Measurements from ENCODE around the gene JAML.
"Not testable (repeated sequence)": the region's sequence is repeated elsewhere in the genome, so short reads cannot be mapped to it uniquely, and the experiment has no call there.

The JAML gene

DNA sequence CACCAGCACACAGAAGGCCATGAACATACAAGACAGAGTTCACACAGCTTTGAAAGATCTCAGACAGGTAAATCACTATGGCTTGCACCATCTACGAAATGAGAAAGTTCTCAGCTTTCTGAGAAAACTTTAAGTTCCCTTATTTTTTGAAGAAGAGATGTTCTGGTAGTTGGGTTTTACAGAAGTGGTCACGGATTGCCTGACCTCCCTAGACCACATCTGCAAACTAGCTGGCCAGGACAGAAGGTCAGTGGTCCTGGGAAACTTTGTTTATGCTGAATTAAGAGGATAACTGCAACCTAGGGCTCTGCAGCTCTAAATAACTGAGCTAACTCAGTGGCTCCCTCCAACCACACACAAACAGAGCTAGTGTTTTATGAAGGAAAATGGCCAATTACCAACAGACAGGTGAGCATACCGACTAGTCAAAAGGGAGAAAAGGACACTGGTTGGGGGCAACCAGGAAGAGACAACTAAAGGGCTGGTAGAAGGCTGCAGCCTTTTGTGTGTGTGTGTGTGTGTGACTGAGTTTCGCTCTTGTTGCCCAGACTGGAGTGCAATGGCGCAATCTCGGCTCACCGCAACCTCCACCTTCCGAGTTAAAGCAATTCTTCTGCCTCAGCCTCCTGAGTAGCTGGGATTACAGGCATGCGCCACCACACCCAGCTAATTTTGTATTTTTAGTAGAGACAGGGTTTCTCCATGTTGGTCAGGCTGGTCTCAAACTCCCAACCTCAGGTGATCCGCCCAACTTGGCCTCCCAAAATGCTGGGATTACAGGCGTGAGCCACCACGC, 39.8 kb downstream of the JAML start:
- no peak overlapping the region for H3K4me3 Mint-ChIP-seq
- TF ChIP-seq, protein P1, sequence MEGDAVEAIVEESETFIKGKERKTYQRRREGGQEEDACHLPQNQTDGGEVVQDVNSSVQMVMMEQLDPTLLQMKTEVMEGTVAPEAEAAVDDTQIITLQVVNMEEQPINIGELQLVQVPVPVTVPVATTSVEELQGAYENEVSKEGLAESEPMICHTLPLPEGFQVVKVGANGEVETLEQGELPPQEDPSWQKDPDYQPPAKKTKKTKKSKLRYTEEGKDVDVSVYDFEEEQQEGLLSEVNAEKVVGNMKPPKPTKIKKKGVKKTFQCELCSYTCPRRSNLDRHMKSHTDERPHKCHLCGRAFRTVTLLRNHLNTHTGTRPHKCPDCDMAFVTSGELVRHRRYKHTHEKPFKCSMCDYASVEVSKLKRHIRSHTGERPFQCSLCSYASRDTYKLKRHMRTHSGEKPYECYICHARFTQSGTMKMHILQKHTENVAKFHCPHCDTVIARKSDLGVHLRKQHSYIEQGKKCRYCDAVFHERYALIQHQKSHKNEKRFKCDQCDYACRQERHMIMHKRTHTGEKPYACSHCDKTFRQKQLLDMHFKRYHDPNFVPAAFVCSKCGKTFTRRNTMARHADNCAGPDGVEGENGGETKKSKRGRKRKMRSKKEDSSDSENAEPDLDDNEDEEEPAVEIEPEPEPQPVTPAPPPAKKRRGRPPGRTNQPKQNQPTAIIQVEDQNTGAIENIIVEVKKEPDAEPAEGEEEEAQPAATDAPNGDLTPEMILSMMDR (IDR thresholded peaks at IDR 0.05) = no peak
- peaks cover 11% of the 10 kb centered on the region for H3K4me1 Mint-ChIP-seq
- no peak overlapping the region for H3K27ac Mint-ChIP-seq
- peaks cover 50% of the 10 kb centered on the region for H3K27me3 Mint-ChIP-seq (ENCODE audit: low read depth, poor library complexity)
- peaks cover 3% of the 10 kb centered on the region for H3K9me3 Mint-ChIP-seq
- no peak for DNase-seq
- no peaks in the 10 kb centered on the region for H3K36me3 Mint-ChIP-seq (ENCODE audit: low read depth)

DNA sequence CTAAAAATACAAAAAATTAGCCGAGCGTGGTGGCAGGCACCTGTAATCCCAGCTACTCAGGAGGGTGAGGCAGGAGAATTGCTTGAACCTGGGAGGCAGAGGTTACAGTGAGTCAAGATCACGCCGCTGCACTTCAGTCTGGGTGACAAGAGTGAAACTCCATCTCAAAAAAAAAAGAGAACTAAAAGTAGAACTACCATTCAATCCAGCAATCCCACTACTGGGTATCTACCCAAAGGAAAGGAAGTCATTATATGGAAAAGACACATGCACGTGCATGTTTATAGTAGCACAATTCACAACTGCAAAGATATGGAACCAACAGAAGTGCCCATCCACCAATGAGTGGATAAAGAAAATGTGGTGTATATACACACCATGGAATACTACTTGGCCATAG, 41.1 kb downstream of the JAML start:
- H3K27ac Mint-ChIP-seq; DNase-seq; H3K36me3 Mint-ChIP-seq (ENCODE audit: low read depth); H3K9me3 Mint-ChIP-seq; H3K4me3 Mint-ChIP-seq: not testable (repeated sequence)
- Mint-ChIP-seq H3K4me1 (peaks cover 15% of the 10 kb centered on the region), H3K27me3 (ENCODE audit: low read depth, poor library complexity) (peaks cover 42% of the 10 kb centered on the region)

DNA sequence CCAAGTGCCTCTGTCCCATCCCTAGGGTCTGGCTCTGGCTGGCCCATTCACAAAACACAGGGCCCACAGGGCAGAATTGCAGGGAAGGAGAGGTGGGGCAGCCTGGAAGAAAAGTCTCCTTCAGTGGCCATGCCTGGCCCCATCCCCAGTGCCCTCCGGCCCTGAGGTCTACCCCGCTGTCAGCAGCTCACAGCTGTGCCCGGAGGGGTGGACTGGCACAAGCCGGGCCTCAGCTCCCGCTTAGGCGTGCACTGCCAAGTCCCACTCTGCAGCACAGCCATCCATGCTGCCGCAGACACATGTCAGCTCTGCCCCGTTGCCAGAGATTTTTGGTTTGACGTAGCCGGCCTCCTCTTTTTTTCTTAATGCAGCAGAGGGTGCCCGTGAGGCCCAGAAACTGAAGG, 44.5 kb downstream of the JAML start:
- H3K4me1 Mint-ChIP-seq = peaks cover 28% of the 10 kb centered on the region
- DNase-seq = peak; percentile 54
- no peaks in the 10 kb centered on the region for H3K36me3 Mint-ChIP-seq (ENCODE audit: low read depth)
- H3K9me3 Mint-ChIP-seq = peaks cover 3% of the 10 kb centered on the region
- TF ChIP-seq, protein P1 (IDR thresholded peaks at IDR 0.05) = no peak
- no peak overlapping the region for H3K27ac Mint-ChIP-seq
- H3K27me3 Mint-ChIP-seq (ENCODE audit: low read depth, poor library complexity) = peaks cover 28% of the 10 kb centered on the region
- no peak overlapping the region for H3K4me3 Mint-ChIP-seq

DNA sequence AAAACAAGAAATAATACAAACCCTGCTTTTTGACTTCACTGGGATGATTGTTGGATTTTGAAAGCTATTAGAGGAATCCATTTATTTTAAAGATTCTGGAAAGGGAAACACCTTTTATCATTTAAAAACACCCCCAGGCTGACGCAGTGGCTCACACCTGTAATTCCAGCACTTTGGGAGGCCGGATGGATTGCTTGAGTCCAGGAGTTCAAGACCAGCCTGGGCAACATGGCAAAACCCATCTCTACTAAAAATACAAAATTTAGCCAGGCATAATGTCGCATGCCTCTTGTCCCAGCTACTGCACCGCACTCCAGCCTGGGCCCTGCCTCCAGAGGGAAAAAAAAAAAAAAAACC, 48.1 kb downstream of the JAML start:
- Mint-ChIP-seq H3K9me3 (no peaks in the 10 kb centered on the region), H3K27ac (no peak overlapping the region), H3K4me3 (peak overlapping the region; percentile 82), H3K4me1 (peaks cover 39% of the 10 kb centered on the region), H3K36me3 (ENCODE audit: low read depth) (no peaks in the 10 kb centered on the region), H3K27me3 (ENCODE audit: low read depth, poor library complexity) (peaks cover 51% of the 10 kb centered on the region)
- DNase-seq = no peak
- TF ChIP-seq, protein P1 (IDR thresholded peaks at IDR 0.05) = no peak

DNA sequence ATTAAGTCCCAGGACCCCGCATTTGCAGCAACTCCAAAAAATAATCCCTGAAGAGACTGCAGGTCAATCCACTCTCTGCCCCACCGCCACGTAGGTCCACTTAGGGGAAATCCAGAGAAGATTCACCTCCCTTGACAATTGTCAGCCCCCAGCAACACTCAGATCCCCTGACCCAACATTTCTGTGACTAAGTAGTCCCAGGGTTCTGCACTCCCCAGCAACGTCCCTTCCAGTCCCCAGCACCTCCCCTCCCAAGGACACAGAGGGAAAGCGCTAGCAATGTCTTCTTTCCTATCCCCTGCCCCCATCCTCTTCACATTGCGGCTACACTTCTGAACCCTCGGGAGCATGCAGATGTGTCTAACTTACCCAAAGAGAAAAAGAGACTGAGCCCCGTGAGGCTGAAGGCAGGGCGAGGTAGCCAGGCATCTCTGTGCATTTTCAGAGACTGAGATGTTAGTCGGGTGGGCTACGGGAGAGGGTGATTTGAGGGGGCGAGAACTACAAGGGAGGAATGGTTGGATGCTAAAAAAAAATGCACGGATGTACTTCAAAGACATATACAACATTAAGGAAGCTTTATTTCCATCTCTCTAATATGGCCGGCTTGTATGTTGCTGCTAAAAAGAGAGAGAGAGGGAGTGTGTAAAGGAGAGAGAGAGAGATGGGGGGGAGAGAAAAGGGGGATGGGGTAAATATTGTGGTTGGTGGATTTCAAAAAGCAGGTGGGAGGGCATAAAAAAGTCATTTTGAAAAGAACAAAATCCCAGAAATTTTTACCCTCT, 48.6 kb downstream of the JAML start, which contains the start of gene SCN2B:
SCN2B (minus strand) TSS at position 647 of the 785 bp plus-strand sequence; CDS start at position 439, 208 bp downstream.
- Mint-ChIP-seq H3K4me3 (peak within 1 kb of the TSS; percentile 82), H3K27ac (no peak within 1 kb of the TSS)
- TF ChIP-seq, protein P1 (IDR thresholded peaks at IDR 0.05) = no peak

More for the DNA sequence above, 48.6 kb downstream of the JAML start, which contains the start of gene SCN2B:
- no peak for DNase-seq
- peaks cover 39% of the 10 kb centered on the region for H3K4me1 Mint-ChIP-seq
- peaks cover 56% of the 10 kb centered on the region for H3K27me3 Mint-ChIP-seq (ENCODE audit: low read depth, poor library complexity)
- H3K36me3 Mint-ChIP-seq (ENCODE audit: low read depth) = no peaks in the 10 kb centered on the region
- H3K9me3 Mint-ChIP-seq = no peaks in the 10 kb centered on the region
